Measurements from ENCODE around the gene ANHX. TPM values are rescaled to one million over a fixed set of nuclear protein-coding genes. Genes with fewer than 3 reads are reported as not detected.

Gene ANHX
- total and polyA plus RNA-seq, 2 experiments from 2014 or later, result not detected

- no peak for TF ChIP-seq CTCF (conservative IDR thresholded peaks at IDR 0.05; ENCODE audit: low read depth in 2 of 2)
- TF ChIP-seq EZH2 (IDR thresholded peaks at IDR 0.05; ENCODE audit: low read depth, unreplicated experiment), result no peak
- TF ChIP-seq NANOG (IDR thresholded peaks at IDR 0.05; ENCODE audit: borderline replicate concordance), result no peak
- no peak for TF ChIP-seq ETS1 (IDR thresholded peaks at IDR 0.05)
Observed at GRCh38 chr12:133221241-133221640, 14.4 kb downstream of the ANHX start.

GRCh38 chr12:133220521-133220920, 15.2 kb downstream of the ANHX start:
- Mint-ChIP-seq H3K27me3 (ENCODE audit: insufficient read depth, low read depth, poor library complexity) (peaks cover 2% of the 10 kb centered on the region), H3K9me3 (peaks cover 95% of the 10 kb centered on the region), H3K36me3 (ENCODE audit: low read depth) (peaks cover 40% of the 10 kb centered on the region), H3K27ac (no peak overlapping the region), H3K4me1 (no peaks in the 10 kb centered on the region; the same call in 2 of the 3 replicates), H3K4me3 (no peak overlapping the region)
- no peaks in the 10 kb centered on the region for H3K36me3 ChIP-seq (ENCODE audit: insufficient read depth)
- no peaks in the 10 kb centered on the region for H3F3A ChIP-seq (replicated peaks; ENCODE audit: low read depth)
- no peaks in the 10 kb centered on the region for H3K79me2 ChIP-seq (replicated peaks; ENCODE audit: insufficient read depth)
- H3K9me2 ChIP-seq (ENCODE audit: insufficient read depth), result no peaks in the 10 kb centered on the region
- no peaks in the 10 kb centered on the region for H3K27me3 ChIP-seq (ENCODE audit: insufficient read depth)
- H2AFZ ChIP-seq, result no peak overlapping the region
- DNase-seq (ENCODE audit: low spot score), result no peak
- ATAC-seq, result no peak
- no peak overlapping the region for H3K27ac ChIP-seq (ENCODE audit: low read depth)
- no peak overlapping the region for H3K4me2 ChIP-seq
- no peaks in the 10 kb centered on the region for H4K20me1 ChIP-seq (replicated peaks; ENCODE audit: insufficient read depth)
- no peak overlapping the region for H3K4me3 ChIP-seq
- no peaks in the 10 kb centered on the region for H3K4me1 ChIP-seq (ENCODE audit: insufficient read depth)
- no peak for TF ChIP-seq ZNF114 (CRISPR knock-in tag; IDR thresholded peaks at IDR 0.05)
- no peak for TF ChIP-seq EZH2phosphoT487 (IDR thresholded peaks at IDR 0.05; ENCODE audit: unreplicated experiment)
- no peak for TF ChIP-seq CREB1 (CRISPR knock-in tag; IDR thresholded peaks at IDR 0.05; ENCODE audit: low read depth)
- TF ChIP-seq ETS1 (IDR thresholded peaks at IDR 0.05), result no peak
- no peak for TF ChIP-seq CTCF (conservative IDR thresholded peaks at IDR 0.05; ENCODE audit: low read depth in 2 of 2)
- no peak for TF ChIP-seq NANOG (IDR thresholded peaks at IDR 0.05; ENCODE audit: borderline replicate concordance)
- no peak for TF ChIP-seq EZH2 (IDR thresholded peaks at IDR 0.05; ENCODE audit: low read depth, unreplicated experiment)
- TF ChIP-seq ZNF331 (CRISPR knock-in tag; IDR thresholded peaks at IDR 0.05; ENCODE audit: low read depth), result no peak
- TF ChIP-seq REST (IDR thresholded peaks at IDR 0.05; ENCODE audit: unreplicated experiment), result no peak
- no peak for TF ChIP-seq JUNB (IDR thresholded peaks at IDR 0.05; ENCODE audit: unreplicated experiment)
- no peak for TF ChIP-seq STAT1 (IDR thresholded peaks at IDR 0.05; ENCODE audit: unreplicated experiment)

More at GRCh38 chr12:133221241-133221640, 14.4 kb downstream of the ANHX start:
- no peak overlapping the region for H2AFZ ChIP-seq
- H3K27ac ChIP-seq (ENCODE audit: low read depth), result no peak overlapping the region
- Mint-ChIP-seq H3K27ac (no peak overlapping the region), H3K27me3 (ENCODE audit: insufficient read depth, low read depth, poor library complexity) (peaks cover 2% of the 10 kb centered on the region), H3K4me3 (no peak overlapping the region), H3K4me1 (no peaks in the 10 kb centered on the region; the same call in 2 of the 3 replicates), H3K36me3 (ENCODE audit: low read depth) (peaks cover 38% of the 10 kb centered on the region), H3K9me3 (peaks cover 95% of the 10 kb centered on the region)
- ATAC-seq (no peak), DNase-seq (ENCODE audit: low spot score) (no peak)
- no peaks in the 10 kb centered on the region for H3K27me3 ChIP-seq (ENCODE audit: insufficient read depth)
- no peaks in the 10 kb centered on the region for H3F3A ChIP-seq (replicated peaks; ENCODE audit: low read depth)
- no peaks in the 10 kb centered on the region for H3K4me1 ChIP-seq (ENCODE audit: insufficient read depth)
- no peaks in the 10 kb centered on the region for H3K9me2 ChIP-seq (ENCODE audit: insufficient read depth)
- H4K20me1 ChIP-seq (replicated peaks; ENCODE audit: insufficient read depth), result no peaks in the 10 kb centered on the region
- no peak overlapping the region for H3K4me3 ChIP-seq
- H3K4me2 ChIP-seq, result no peak overlapping the region
- no peaks in the 10 kb centered on the region for H3K79me2 ChIP-seq (replicated peaks; ENCODE audit: insufficient read depth)
- H3K36me3 ChIP-seq (ENCODE audit: insufficient read depth), result no peaks in the 10 kb centered on the region

Measured in GM23338 (cell line).